Body of pancreas (tissue), 4 donors: ENCODE results near the gene USP9X.

Experiments used
- CTCF ChIP-seq, 7 experiments: fragments of 450-650 bp in 4 of 7; fragments of 200-600 bp in 3 of 7; sonication (generic) in 3 of 7; IDR thresholded peaks; one replicate each; pipeline ENCODE4 v1.5.1; 2016 to 2019; ENCODE audit warnings: antibody characterized with exemption in 7 of 7
- POLR2A ChIP-seq, 3 donors: fragments of 450-650 bp; IDR thresholded peaks; one replicate each; pipeline ENCODE4 v1.6.1; 2016; ENCODE audit warnings: antibody characterized with exemption in 3 of 3, mild to moderate bottlenecking in 2 of 3

GRCh38 chrX:41224605-41225004, 139.4 kb downstream of the USP9X start:
- no peak for TF ChIP-seq CTCF (IDR thresholded peaks at IDR 0.05)
- no peak for TF ChIP-seq POLR2A (IDR thresholded peaks at IDR 0.05)
